A549 (cell line): ENCODE measurements around the gene PLD1. TPM values are rescaled to one million over a fixed set of nuclear protein-coding genes. Genes with fewer than 3 reads are reported as not detected.

Source experiments
- ATAC-seq, 2 experiments: fragments of 200-7000 bp in 1 of 2; fragments of >200 bp in 1 of 2; cut with Nextera tagmentation in 1 of 2; cut with Tn5 transposase in 1 of 2; 3 replicates each; pipeline versions ENCODE4 v1.8.0 to v1.9.1; 2018 to 2020; ENCODE audit warnings: mild to moderate bottlenecking in 1 of 2, moderate library complexity in 1 of 2
- CTCF ChIA-PET: fragments of 300-600 bp; sonication (Branson Sonifier 250); formaldehyde crosslinking; extraction: SDS; loops from one replicate; lab custom pipeline; 2021; ENCODE audit warnings: antibody characterized with exemption, inconsistent platforms; lab: Yijun Ruan, JAX
- POLR2A ChIA-PET: fragments of 350-600 bp; formaldehyde crosslinking; extraction: SDS; loops from one replicate; lab custom pipeline; 2021; ENCODE audit warnings: antibody characterized with exemption, inconsistent platforms; lab: Yijun Ruan, JAX
- DNase-seq, 2 experiments: peaks; one replicate each; pipeline versions ENCODE4 v3.0.0 to v3.0.0-alpha.2; 2011 to 2016; ENCODE audit warnings: low read depth in 1 of 2, low spot score in 1 of 2
- FAIRE-seq: peaks from 2 replicates; lab custom pipeline; 2011; peaks lifted over from hg19 to GRCh38; lab: Jason Lieb, UNC
- H3K27ac ChIP-seq, 2 experiments: fragments of >200 bp; sonication (Bioruptor Twin); formaldehyde crosslinking; 3 replicates each; pipeline ENCODE4 v1.5.1; 2016 to 2017
- H3K4me1 ChIP-seq: fragments of >200 bp; sonication (Bioruptor Twin); formaldehyde crosslinking; 3 replicates; pipeline ENCODE4 v1.6.1; 2016
- H3K4me2 ChIP-seq: fragments of >200 bp; sonication (Bioruptor Twin); formaldehyde crosslinking; 3 replicates; pipeline ENCODE4 v1.6.1; 2016
- H3K4me3 ChIP-seq: fragments of >200 bp; sonication (Bioruptor Twin); formaldehyde crosslinking; 3 replicates; pipeline ENCODE4 v1.5.1; 2016
- H3K9me3 ChIP-seq: fragments of >200 bp; sonication (Bioruptor Twin); formaldehyde crosslinking; 3 replicates; pipeline ENCODE4 v1.6.1; 2016
- CBX2 ChIP-seq: fragments of 200-600 bp; sonication (generic); IDR thresholded peaks from 2 replicates; pipeline ENCODE4 v1.6.1; 2016; ENCODE audit warnings: low read depth, mild to moderate bottlenecking, borderline replicate concordance
- CEBPB ChIP-seq, 2 experiments: fragments of >200 bp in 1 of 2; sonication (Bioruptor Twin) in 1 of 2; formaldehyde crosslinking in 1 of 2; IDR thresholded peaks; 2 replicates each; pipeline ENCODE4 v1.6.1; 2012 to 2016
- CHD2 ChIP-seq: fragments of 150-350 bp; IDR thresholded peaks from 2 replicates; pipeline ENCODE4 v1.6.1; 2014; ENCODE audit warnings: low read length; ENCODE audit not compliant: partially characterized antibody
- EHMT2 ChIP-seq: fragments of 200-600 bp; sonication (generic); IDR thresholded peaks from 2 replicates; pipeline ENCODE4 v1.6.1; 2016; ENCODE audit warnings: antibody characterized with exemption, low read depth, mild to moderate bottlenecking, moderate library complexity
- FOSL2 ChIP-seq, 2 experiments: fragments of 450-650 bp in 1 of 2; fragments of >200 bp in 1 of 2; sonication (Bioruptor Twin) in 1 of 2; formaldehyde crosslinking; IDR thresholded peaks; 2 replicates each; pipeline versions ENCODE4 v1.5.0 to v1.6.1; 2016 to 2020; ENCODE audit warnings: mild to moderate bottlenecking in 1 of 2, moderate library complexity in 1 of 2
- FOXS1 ChIP-seq: fragments of 250-450 bp; sonication (Bioruptor Pico); IDR thresholded peaks from 2 replicates; pipeline ENCODE4 v1.5.0; 2020; ENCODE audit warnings: mild to moderate bottlenecking, moderate library complexity
- GATA3 ChIP-seq: IDR thresholded peaks from 2 replicates; pipeline ENCODE4 v1.6.1; 2012; ENCODE audit warnings: borderline replicate concordance
- HOXB13 ChIP-seq: fragments of 250-450 bp; sonication (Bioruptor Pico); IDR thresholded peaks from 2 replicates; pipeline ENCODE4 v1.5.0; 2020; ENCODE audit warnings: low read depth, mild to moderate bottlenecking, moderate library complexity
- JUN ChIP-seq, 2 experiments: fragments of >200 bp; sonication (Bioruptor Twin); formaldehyde crosslinking; IDR thresholded peaks; 2 replicates in 1 of 2; 3 replicates in 1 of 2; pipeline ENCODE4 v1.6.1; 2016 to 2017
- JUNB ChIP-seq: fragments of >200 bp; sonication (Bioruptor Twin); formaldehyde crosslinking; IDR thresholded peaks from 2 replicates; pipeline ENCODE4 v1.6.1; 2016
- MAFK ChIP-seq: fragments of 450-650 bp; IDR thresholded peaks from 2 replicates; pipeline ENCODE4 v1.6.1; 2014; ENCODE audit not compliant: partially characterized antibody
- RAD21 ChIP-seq, 2 experiments: fragments of >200 bp in 1 of 2; sonication (Bioruptor Twin) in 1 of 2; formaldehyde crosslinking in 1 of 2; IDR thresholded peaks in 1 of 2; conservative IDR thresholded peaks in 1 of 2; 2 replicates in 1 of 2; 3 replicates in 1 of 2; pipeline ENCODE4 v1.6.1; 2012 to 2018; ENCODE audit warnings: inconsistent platforms in 1 of 2
- RARB ChIP-seq: fragments of 250-450 bp; sonication (Bioruptor Pico); IDR thresholded peaks from 2 replicates; pipeline ENCODE4 v1.8.0; 2021; ENCODE audit warnings: mild to moderate bottlenecking, moderate library complexity
- ZC3H11A ChIP-seq: fragments of 450-650 bp; IDR thresholded peaks from 2 replicates; pipeline ENCODE4 v1.6.1; 2014; ENCODE audit warnings: antibody characterized with exemption, mild to moderate bottlenecking
- ZFP36 ChIP-seq: fragments of 450-650 bp; IDR thresholded peaks from 2 replicates; pipeline ENCODE4 v1.6.1; 2014; ENCODE audit warnings: borderline replicate concordance; ENCODE audit not compliant: partially characterized antibody
- WGBS: methylation state at CpG from one replicate; pipeline ENCODE4 v1.1.6; 2017; ENCODE audit errors: missing lambda C conversion rate; 5-methylcytosine and 5-hydroxymethylcytosine counted together
- polyA plus RNA-seq, 4 experiments: library from polyadenylated mRNA; depleted of rRNA in 3 of 4; stranded (reverse); fragments of >200 nt; fragmentation: RNase III in 1 of 4; extraction: RNeasy Plus Mini Kit Qiagen cat#74134 plus additional on column Dnase treatment in 1 of 4; gene quantifications; 2 replicates in 3 of 4; 3 replicates in 1 of 4; pipeline ENCODE4 v1.2.3, GENCODE V29; 2011 to 2017
- TF ChIP-seq, protein P1 (sequence below): IDR thresholded peaks from 2 replicates; pipeline ENCODE4 v1.6.1; 2012; ENCODE audit warnings: low read depth, borderline replicate concordance
- TF ChIP-seq, protein P2 (sequence below): fragments of >200 bp; sonication (Bioruptor Twin); formaldehyde crosslinking; IDR thresholded peaks from 3 replicates; pipeline ENCODE4 v1.6.1; 2016
- TF ChIP-seq, protein P3 (sequence below): fragments of 450-650 bp; IDR thresholded peaks from 2 replicates; pipeline ENCODE4 v1.6.1; 2014; ENCODE audit warnings: antibody characterized with exemption
- TF ChIP-seq, protein P4 (sequence below): IDR thresholded peaks from 2 replicates; pipeline ENCODE4 v1.6.1; 2012
- TF ChIP-seq, protein P5 (sequence below): fragments of >200 bp; sonication (Bioruptor Twin); formaldehyde crosslinking; IDR thresholded peaks from 2 replicates; pipeline ENCODE4 v1.6.1; 2016

PLD1 gene
- polyA plus RNA-seq, 2 of the 4 experiments (the other 2 are of a cell fraction): 6.6 to 27.2 TPM

DNA sequence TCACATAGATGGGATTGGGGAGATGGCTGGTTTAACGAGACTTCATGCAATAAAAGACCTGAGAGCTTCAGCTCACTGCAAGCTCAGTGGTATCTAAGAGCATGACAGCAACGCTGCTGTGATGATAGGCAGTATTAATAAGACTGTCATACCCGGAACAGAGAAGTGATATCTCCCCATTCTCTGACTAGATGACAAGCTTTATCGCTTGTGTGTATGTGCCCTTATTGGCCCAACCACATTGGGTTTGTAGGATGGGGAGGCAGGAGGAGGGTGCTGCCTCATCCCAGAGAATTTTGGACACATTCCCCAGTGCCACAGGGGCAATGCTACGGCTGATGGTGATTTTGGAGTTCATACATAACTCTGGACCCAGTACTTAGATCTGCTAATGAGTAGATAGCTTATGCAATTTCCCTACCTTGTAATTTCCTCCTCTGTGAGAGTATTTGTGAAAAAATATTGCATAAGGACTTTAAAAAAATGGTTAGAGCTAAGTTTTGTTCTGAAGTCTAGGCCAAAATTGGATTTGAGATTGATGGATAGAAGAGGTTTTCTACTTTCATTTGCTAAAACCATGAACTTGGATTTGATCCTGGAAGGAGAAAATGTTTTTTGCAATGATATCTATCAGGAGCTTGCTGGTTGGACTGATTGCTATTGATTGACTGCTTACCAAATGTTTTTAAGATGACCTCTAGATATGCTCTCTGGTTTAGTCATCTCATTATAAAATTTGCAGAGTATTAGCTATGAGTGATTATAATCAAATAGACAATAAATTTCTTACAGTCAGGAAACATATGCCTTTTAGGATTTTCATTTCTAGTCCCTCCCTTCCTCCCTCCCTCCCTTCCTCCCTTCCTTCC is 18.9 kb upstream of the PLD1 start:
- FAIRE-seq: no peak
- H3K27ac ChIP-seq: peak overlapping the region; percentile 73 to 81; a peak in 4 of 6 replicates
- no peak for ATAC-seq
- 84% methylated on average over 5 of the region's 5 CpGs for WGBS
- no peak overlapping the region; the same call in 2 of the 3 replicates for H3K4me2 ChIP-seq
- no peak overlapping the region for H3K4me3 ChIP-seq
- peaks cover 62% of the 10 kb centered on the region for H3K4me1 ChIP-seq
- no peaks in the 10 kb centered on the region for H3K9me3 ChIP-seq
- POLR2A ChIA-PET: interaction anchor here (1.2 kb wide), 1 partner anchor 19 kb away, joined by 6 read pairs; the partner anchor contains the start of gene PLD1
- no peak for DNase-seq
- CTCF ChIA-PET: interaction anchor here (0.6 to 4.8 kb wide), 23 partner anchors 10 to 867 kb away, joined by 3 to 24 read pairs (median 3); partner anchors contain the start of genes PLD1 and TMEM212
- no peak for TF ChIP-seq GATA3
- no peak for TF ChIP-seq CHD2
- TF ChIP-seq FOXS1 (CRISPR knock-in tag): no peak
- TF ChIP-seq RAD21 (conservative IDR thresholded peaks at IDR 0.05 in 1 of 2, IDR thresholded peaks at IDR 0.05 in 1 of 2): no peak
- TF ChIP-seq JUNB: no peak
- no peak for TF ChIP-seq ZFP36
- no peak for TF ChIP-seq MAFK
- TF ChIP-seq, protein P1, sequence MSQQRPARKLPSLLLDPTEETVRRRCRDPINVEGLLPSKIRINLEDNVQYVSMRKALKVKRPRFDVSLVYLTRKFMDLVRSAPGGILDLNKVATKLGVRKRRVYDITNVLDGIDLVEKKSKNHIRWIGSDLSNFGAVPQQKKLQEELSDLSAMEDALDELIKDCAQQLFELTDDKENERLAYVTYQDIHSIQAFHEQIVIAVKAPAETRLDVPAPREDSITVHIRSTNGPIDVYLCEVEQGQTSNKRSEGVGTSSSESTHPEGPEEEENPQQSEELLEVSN: no peak
- TF ChIP-seq CBX2: no peak
- no peak for TF ChIP-seq JUN (IDR thresholded peaks at IDR 0.05)
- TF ChIP-seq, protein P2, sequence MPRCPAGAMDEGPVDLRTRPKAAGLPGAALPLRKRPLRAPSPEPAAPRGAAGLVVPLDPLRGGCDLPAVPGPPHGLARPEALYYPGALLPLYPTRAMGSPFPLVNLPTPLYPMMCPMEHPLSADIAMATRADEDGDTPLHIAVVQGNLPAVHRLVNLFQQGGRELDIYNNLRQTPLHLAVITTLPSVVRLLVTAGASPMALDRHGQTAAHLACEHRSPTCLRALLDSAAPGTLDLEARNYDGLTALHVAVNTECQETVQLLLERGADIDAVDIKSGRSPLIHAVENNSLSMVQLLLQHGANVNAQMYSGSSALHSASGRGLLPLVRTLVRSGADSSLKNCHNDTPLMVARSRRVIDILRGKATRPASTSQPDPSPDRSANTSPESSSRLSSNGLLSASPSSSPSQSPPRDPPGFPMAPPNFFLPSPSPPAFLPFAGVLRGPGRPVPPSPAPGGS: no peak
- TF ChIP-seq RARB (CRISPR knock-in tag): no peak
- TF ChIP-seq CEBPB (IDR thresholded peaks at IDR 0.05): no peak
- TF ChIP-seq, protein P3, sequence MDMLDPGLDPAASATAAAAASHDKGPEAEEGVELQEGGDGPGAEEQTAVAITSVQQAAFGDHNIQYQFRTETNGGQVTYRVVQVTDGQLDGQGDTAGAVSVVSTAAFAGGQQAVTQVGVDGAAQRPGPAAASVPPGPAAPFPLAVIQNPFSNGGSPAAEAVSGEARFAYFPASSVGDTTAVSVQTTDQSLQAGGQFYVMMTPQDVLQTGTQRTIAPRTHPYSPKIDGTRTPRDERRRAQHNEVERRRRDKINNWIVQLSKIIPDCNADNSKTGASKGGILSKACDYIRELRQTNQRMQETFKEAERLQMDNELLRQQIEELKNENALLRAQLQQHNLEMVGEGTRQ: no peak
- TF ChIP-seq HOXB13 (CRISPR knock-in tag): no peak
- TF ChIP-seq, protein P4, sequence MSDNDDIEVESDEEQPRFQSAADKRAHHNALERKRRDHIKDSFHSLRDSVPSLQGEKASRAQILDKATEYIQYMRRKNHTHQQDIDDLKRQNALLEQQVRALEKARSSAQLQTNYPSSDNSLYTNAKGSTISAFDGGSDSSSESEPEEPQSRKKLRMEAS: no peak
- no peak for TF ChIP-seq FOSL2 (IDR thresholded peaks at IDR 0.05)
- no peak for TF ChIP-seq FOSL2 (CRISPR knock-in tag; IDR thresholded peaks at IDR 0.05)
- no peak for TF ChIP-seq ZC3H11A
- TF ChIP-seq, all 56 proteins: peak for 0

DNA sequence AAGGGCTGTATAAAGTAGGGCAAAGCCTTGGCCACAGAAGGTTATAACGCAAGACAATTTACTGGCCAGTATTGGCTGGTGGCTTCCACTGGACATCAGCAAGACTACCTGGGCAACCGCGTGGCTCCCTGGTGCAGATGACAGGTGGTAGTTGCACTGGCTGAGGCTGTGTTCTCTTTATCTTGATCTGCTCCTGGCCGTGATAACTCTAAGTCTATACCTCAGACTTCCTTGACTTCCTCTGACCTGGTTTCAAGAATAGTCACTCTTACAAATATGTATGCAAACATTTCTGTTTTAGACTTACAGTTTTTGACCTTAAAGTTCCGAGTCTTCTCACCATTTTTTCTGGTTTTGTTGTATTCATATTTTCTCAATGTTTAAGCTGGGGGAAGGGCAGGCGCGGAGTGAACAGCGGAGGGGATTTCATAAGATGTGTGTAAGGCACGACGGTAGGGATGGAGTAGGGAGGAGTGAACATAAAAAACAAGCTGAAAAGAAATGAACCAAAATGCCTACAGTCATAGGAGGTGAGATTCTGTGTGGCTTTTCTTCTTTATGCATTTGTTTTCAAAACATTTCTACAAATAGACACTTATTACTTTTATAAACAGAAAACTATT is 17.7 kb upstream of the PLD1 start:
- POLR2A ChIA-PET: interaction anchor here (1.2 kb wide), 1 partner anchor 18 kb away, joined by 6 read pairs; the partner anchor contains the start of gene PLD1
- peak overlapping the region in 1 of 2 experiments; percentile 64; a peak in 2 of 6 replicates for H3K27ac ChIP-seq
- ATAC-seq: no peak
- TF ChIP-seq EHMT2 (no peak), JUN (IDR thresholded peaks at IDR 0.05) (no peak)
- TF ChIP-seq, protein P5, sequence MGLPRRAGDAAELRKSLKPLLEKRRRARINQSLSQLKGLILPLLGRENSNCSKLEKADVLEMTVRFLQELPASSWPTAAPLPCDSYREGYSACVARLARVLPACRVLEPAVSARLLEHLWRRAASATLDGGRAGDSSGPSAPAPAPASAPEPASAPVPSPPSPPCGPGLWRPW: no peak
- TF ChIP-seq, all 56 proteins: peak for 0
- H3K9me3 ChIP-seq: no peaks in the 10 kb centered on the region
- no peak for FAIRE-seq
- peaks cover 61% of the 10 kb centered on the region for H3K4me1 ChIP-seq
- 87% methylated on average over 10 of the region's 10 CpGs for WGBS
- H3K4me2 ChIP-seq: no peak overlapping the region
- H3K4me3 ChIP-seq: no peak overlapping the region
- CTCF ChIA-PET: interaction anchor here (1.0 to 4.8 kb wide), 5 partner anchors 18 to 183 kb away, joined by 3 to 24 read pairs (median 11); partner anchors contain the start of gene PLD1
- DNase-seq: no peak
